Measurements from ENCODE around the gene FRMD5.

FRMD5 gene

GRCh38 chr15:44023176-44023575, 171.9 kb downstream of the FRMD5 start:
- no peak for TF ChIP-seq EZH2 (optimal IDR thresholded peaks at IDR 0.05; ENCODE audit: low read depth, low read length)
- no peak for TF ChIP-seq EZH2phosphoT487 (IDR thresholded peaks at IDR 0.05; ENCODE audit: low read length)
- TF ChIP-seq CTCF (IDR thresholded peaks at IDR 0.05; ENCODE audit: low read length), result no peak
- Histone ChIP-seq H3K9ac (ENCODE audit: low read length) (no peak overlapping the region), H3F3A (ENCODE audit: insufficient read depth, low read length) (no peaks in the 10 kb centered on the region), H3K4me1 (ENCODE audit: low read length) (no peaks in the 10 kb centered on the region), H3K4me3 (ENCODE audit: low read length) (no peak overlapping the region), H3K36me3 (replicated peaks; ENCODE audit: insufficient read depth, low read length) (no peaks in the 10 kb centered on the region), H2AFZ (ENCODE audit: low read length) (no peak overlapping the region), H3K27ac (ENCODE audit: low read length) (no peak overlapping the region), H3K9me2 (replicated peaks; ENCODE audit: insufficient read depth, low read length) (no peaks in the 10 kb centered on the region), H3K4me2 (ENCODE audit: low read depth, low read length) (no peak overlapping the region), H3K9me3 (replicated peaks; ENCODE audit: insufficient read depth, low read length) (0 out of 2 replicates have a peak, but pooled peaks cover 3% of the 10 kb centered on the region), H4K20me1 (ENCODE audit: insufficient read depth, low read length) (no peaks in the 10 kb centered on the region), H3K27me3 (replicated peaks; ENCODE audit: insufficient read depth, low read length) (no peaks in the 10 kb centered on the region), H3K79me2 (ENCODE audit: low read length) (no peaks in the 10 kb centered on the region)
- no peak for DNase-seq

- no peaks in the 10 kb centered on the region for H3K79me2 ChIP-seq (ENCODE audit: low read length)
- no peak overlapping the region for H2AFZ ChIP-seq (ENCODE audit: low read length)
- DNase-seq, result no peak
- H3K27ac ChIP-seq (ENCODE audit: low read length), result no peak overlapping the region
- no peak overlapping the region for H3K9ac ChIP-seq (ENCODE audit: low read length)
- no peaks in the 10 kb centered on the region for H3F3A ChIP-seq (ENCODE audit: insufficient read depth, low read length)
- H3K4me2 ChIP-seq (ENCODE audit: low read depth, low read length), result no peak overlapping the region
- no peaks in the 10 kb centered on the region for H3K36me3 ChIP-seq (replicated peaks; ENCODE audit: insufficient read depth, low read length)
- TF ChIP-seq EZH2 (optimal IDR thresholded peaks at IDR 0.05; ENCODE audit: low read depth, low read length), result no peak
- TF ChIP-seq EZH2phosphoT487 (IDR thresholded peaks at IDR 0.05; ENCODE audit: low read length), result no peak
- no peak for TF ChIP-seq CTCF (IDR thresholded peaks at IDR 0.05; ENCODE audit: low read length)
- no peaks in the 10 kb centered on the region for H4K20me1 ChIP-seq (ENCODE audit: insufficient read depth, low read length)
- no peak overlapping the region for H3K4me3 ChIP-seq (ENCODE audit: low read length)
- 0 out of 2 replicates have a peak, but pooled peaks cover 3% of the 10 kb centered on the region for H3K9me3 ChIP-seq (replicated peaks; ENCODE audit: insufficient read depth, low read length)
- H3K4me1 ChIP-seq (ENCODE audit: low read length), result no peaks in the 10 kb centered on the region
- no peaks in the 10 kb centered on the region for H3K9me2 ChIP-seq (replicated peaks; ENCODE audit: insufficient read depth, low read length)
- no peaks in the 10 kb centered on the region for H3K27me3 ChIP-seq (replicated peaks; ENCODE audit: insufficient read depth, low read length)
Observed at GRCh38 chr15:44018151-44018550, 176.9 kb downstream of the FRMD5 start.

GRCh38 chr15:44015545-44016305, 179.3 kb downstream of the FRMD5 start:
- Histone ChIP-seq H4K20me1 (ENCODE audit: insufficient read depth, low read length) (no peaks in the 10 kb centered on the region), H3K4me1 (ENCODE audit: low read length) (no peaks in the 10 kb centered on the region), H3K9ac (ENCODE audit: low read length) (no peak overlapping the region), H2AFZ (ENCODE audit: low read length) (no peak overlapping the region), H3K4me3 (ENCODE audit: low read length) (no peak overlapping the region), H3K9me2 (replicated peaks; ENCODE audit: insufficient read depth, low read length) (no peaks in the 10 kb centered on the region), H3K27ac (ENCODE audit: low read length) (no peak overlapping the region), H3K36me3 (replicated peaks; ENCODE audit: insufficient read depth, low read length) (no peaks in the 10 kb centered on the region), H3K9me3 (replicated peaks; ENCODE audit: insufficient read depth, low read length) (no peaks in the 10 kb centered on the region), H3K4me2 (ENCODE audit: low read depth, low read length) (no peak overlapping the region), H3K27me3 (replicated peaks; ENCODE audit: insufficient read depth, low read length) (no peaks in the 10 kb centered on the region), H3F3A (ENCODE audit: insufficient read depth, low read length) (no peaks in the 10 kb centered on the region), H3K79me2 (ENCODE audit: low read length) (no peaks in the 10 kb centered on the region)
- no peak for DNase-seq
- TF ChIP-seq EZH2 (optimal IDR thresholded peaks at IDR 0.05; ENCODE audit: low read depth, low read length) (no peak), EZH2phosphoT487 (IDR thresholded peaks at IDR 0.05; ENCODE audit: low read length) (no peak), CTCF (IDR thresholded peaks at IDR 0.05; ENCODE audit: low read length) (no peak)

Measured in MM.1S (cell line).